Neural cell (in vitro differentiated cells): ENCODE results near the gene CGRRF1. TPM values are rescaled to one million over a fixed set of nuclear protein-coding genes. Genes with fewer than 3 reads are reported as not detected.

ENCODE experiments used
- H2AFZ ChIP-seq: fragments of 200-600, 300-800 bp; sonication (generic), shearing (Covaris generic); 2 replicates; pipeline ENCODE4 v1.6.0; 2014; ENCODE audit warnings: low read depth, mild to moderate bottlenecking, antibody characterized with exemption, low read length, moderate library complexity
- H3F3A ChIP-seq: fragments of 200-600 bp; shearing (Covaris generic); 2 replicates; pipeline ENCODE4 v1.6.1; 2016; ENCODE audit warnings: mild to moderate bottlenecking, moderate library complexity, mixed read lengths, antibody characterized with exemption, low read length; ENCODE audit not compliant: insufficient read depth, poor library complexity, severe bottlenecking
- H3K27ac ChIP-seq: fragments of 200-600, 300-800 bp; sonication (generic), shearing (Covaris generic); 2 replicates; pipeline ENCODE4 v1.5.1; 2014; ENCODE audit warnings: mild to moderate bottlenecking, low read length, moderate library complexity
- H3K27me3 ChIP-seq: fragments of 300-800, 200-600 bp; sonication (generic), shearing (Covaris generic); 2 replicates; pipeline ENCODE4 v1.6.0; 2014; ENCODE audit warnings: mild to moderate bottlenecking, low read depth, low read length, moderate library complexity; ENCODE audit not compliant: insufficient read depth
- H3K36me3 ChIP-seq: fragments of 300-800, 200-600 bp; sonication (generic), shearing (Covaris generic); 2 replicates; pipeline ENCODE4 v1.5.1; 2014; ENCODE audit warnings: mild to moderate bottlenecking, antibody characterized with exemption, low read length, moderate library complexity; ENCODE audit not compliant: insufficient read depth
- H3K4me2 ChIP-seq: fragments of 300-800, 200-600 bp; sonication (generic), shearing (Covaris generic); 2 replicates; pipeline ENCODE4 v1.6.0; 2014; ENCODE audit warnings: mild to moderate bottlenecking, low read length
- H3K4me3 ChIP-seq: fragments of 300-800, 200-600 bp; sonication (generic), shearing (Covaris generic); 2 replicates; pipeline ENCODE4 v1.5.1; 2014; ENCODE audit warnings: mild to moderate bottlenecking, low read length, moderate library complexity
- H3K79me2 ChIP-seq: fragments of 200-600 bp; shearing (Covaris generic); replicated peaks from 2 replicates; pipeline ENCODE4 v1.6.0; 2014; ENCODE audit warnings: mild to moderate bottlenecking, low read length, moderate library complexity; ENCODE audit not compliant: insufficient read depth
- H3K9ac ChIP-seq: fragments of 300-800, 200-600 bp; sonication (generic), shearing (Covaris generic); 2 replicates; pipeline ENCODE4 v1.6.1; 2016; ENCODE audit warnings: mild to moderate bottlenecking, low read length, mixed read lengths
- H3K9me2 ChIP-seq: fragments of 200-600 bp; shearing (Covaris generic); 2 replicates; pipeline ENCODE4 v1.6.1; 2016; ENCODE audit warnings: mild to moderate bottlenecking, low read length, mixed read lengths; ENCODE audit not compliant: insufficient read depth
- H3K9me3 ChIP-seq: fragments of 200-600, 300-800 bp; sonication (generic), shearing (Covaris generic); 2 replicates; pipeline ENCODE4 v1.6.1; 2016; ENCODE audit warnings: mild to moderate bottlenecking, mixed run types, low read length, moderate library complexity, mixed read lengths
- H4K20me1 ChIP-seq: fragments of 200-600 bp; shearing (Covaris generic); 2 replicates; pipeline ENCODE4 v1.6.1; 2016; ENCODE audit warnings: mild to moderate bottlenecking, mixed run types; ENCODE audit not compliant: insufficient read depth
- CTCF ChIP-seq: fragments of 450-650 bp; IDR thresholded peaks from 2 replicates; pipeline ENCODE4 v1.5.1; 2014; ENCODE audit warnings: antibody characterized with exemption, mild to moderate bottlenecking, moderate library complexity; ENCODE audit not compliant: poor library complexity, severe bottlenecking
- EP300 ChIP-seq: fragments of 450-650 bp; conservative IDR thresholded peaks from 2 replicates; pipeline ENCODE4 v1.6.1; 2014; ENCODE audit warnings: antibody characterized with exemption, mild to moderate bottlenecking, moderate library complexity; ENCODE audit not compliant: poor library complexity, severe bottlenecking
- EZH2 ChIP-seq: fragments of 200-600, 300-800 bp; shearing (Covaris generic), sonication (generic); IDR thresholded peaks from 2 replicates; pipeline ENCODE4 v1.6.1; 2014; ENCODE audit warnings: antibody characterized with exemption, low read length, borderline replicate concordance, mild to moderate bottlenecking; ENCODE audit not compliant: insufficient read depth, poor library complexity, severe bottlenecking
- MXI1 ChIP-seq: fragments of 450-650 bp; conservative IDR thresholded peaks from 2 replicates; pipeline ENCODE4 v1.6.1; 2014; ENCODE audit warnings: antibody characterized with exemption, mild to moderate bottlenecking; ENCODE audit not compliant: poor library complexity, severe bottlenecking
- POLR2AphosphoS5 ChIP-seq: IDR thresholded peaks from 2 replicates; pipeline ENCODE4 v1.6.1; 2012
- RAD21 ChIP-seq: fragments of 450-650 bp; conservative IDR thresholded peaks from 2 replicates; pipeline ENCODE4 v1.6.1; 2014; ENCODE audit warnings: antibody characterized with exemption, mild to moderate bottlenecking, moderate library complexity
- REST ChIP-seq: IDR thresholded peaks from 2 replicates; pipeline ENCODE4 v1.6.1; 2012; ENCODE audit warnings: borderline replicate concordance
- SMC3 ChIP-seq: fragments of 450-650 bp; conservative IDR thresholded peaks from 2 replicates; pipeline ENCODE4 v1.6.1; 2014; ENCODE audit warnings: antibody characterized with exemption, mild to moderate bottlenecking, moderate library complexity; ENCODE audit not compliant: poor library complexity
- TAF1 ChIP-seq: IDR thresholded peaks from 2 replicates; pipeline ENCODE4 v1.6.1; 2012; ENCODE audit warnings: low read depth
- polyA plus RNA-seq: library from polyadenylated mRNA; depleted of rRNA; stranded (reverse); fragments of >200 nt; gene quantifications from 2 replicates; pipeline ENCODE4 v1.2.3, GENCODE V29; 2014

CGRRF1 gene
- polyA plus RNA-seq, 1 donor from 2014 or later, result 31.0 TPM

- Histone ChIP-seq H2AFZ (no peak overlapping the region), H3K4me3 (no peak overlapping the region), H3K9ac (no peak overlapping the region), H3K9me3 (no peaks in the 10 kb centered on the region), H3K79me2 (no peaks in the 10 kb centered on the region), H3K27me3 (no peaks in the 10 kb centered on the region), H3F3A (no peaks in the 10 kb centered on the region), H3K36me3 (no peaks in the 10 kb centered on the region), H3K27ac (no peak overlapping the region), H3K4me2 (no peak overlapping the region), H3K9me2 (no peaks in the 10 kb centered on the region), H4K20me1 (no peaks in the 10 kb centered on the region)
- TF ChIP-seq EP300 (no peak), EZH2 (no peak), SMC3 (no peak), TAF1 (no peak), CTCF (no peak), MXI1 (no peak), REST (no peak), POLR2AphosphoS5 (no peak), RAD21 (no peak)
Observed at GRCh38 chr14:54528973-54529372, 19.3 kb downstream of the CGRRF1 start.

GRCh38 chr14:54529811-54530210, 20.1 kb downstream of the CGRRF1 start:
- no peak overlapping the region for H3K27ac ChIP-seq
- H2AFZ ChIP-seq, result no peak overlapping the region
- H3K36me3 ChIP-seq, result no peaks in the 10 kb centered on the region
- no peaks in the 10 kb centered on the region for H3K79me2 ChIP-seq
- H3F3A ChIP-seq, result no peaks in the 10 kb centered on the region
- H3K4me2 ChIP-seq, result no peak overlapping the region
- H3K9me3 ChIP-seq, result no peaks in the 10 kb centered on the region
- no peaks in the 10 kb centered on the region for H4K20me1 ChIP-seq
- H3K27me3 ChIP-seq, result no peaks in the 10 kb centered on the region
- no peak overlapping the region for H3K4me3 ChIP-seq
- H3K9ac ChIP-seq, result no peak overlapping the region
- no peaks in the 10 kb centered on the region for H3K9me2 ChIP-seq
- TF ChIP-seq MXI1 (no peak), RAD21 (no peak), EZH2 (no peak), TAF1 (no peak), POLR2AphosphoS5 (no peak), EP300 (no peak), SMC3 (no peak), CTCF (no peak), REST (no peak)
